Endothelial cell of umbilical vein (primary cell): ENCODE data around the gene DNHD1. TPM values are rescaled to one million over a fixed set of nuclear protein-coding genes. Genes with fewer than 3 reads are reported as not detected.

Experiments used
- BruUV-seq: library from RNA; stranded (reverse); fragments of 400-500 nt; replicated peaks from 2 replicates; lab custom pipeline; 2021; lab: Mats Ljungman, UMichigan
- CTCF ChIA-PET: fragments of 300-600, 350-600 bp; sonication (Branson Sonifier 250); formaldehyde crosslinking; loops from one replicate; lab custom pipeline; 2021; ENCODE audit warnings: antibody characterized with exemption, inconsistent platforms; lab: Charles Lee
- POLR2A ChIA-PET: fragments of 300-600, 350-600 bp; sonication (Branson Sonifier 250); formaldehyde crosslinking; loops from one replicate; lab custom pipeline; 2021; ENCODE audit warnings: antibody characterized with exemption, inconsistent platforms; lab: Charles Lee
- DNase-seq: peaks from one replicate; pipeline ENCODE4 v3.0.0-alpha.2; 2011; ENCODE audit warnings: low read depth, low spot score
- FAIRE-seq: peaks from 2 replicates; lab custom pipeline; 2011; peaks lifted over from hg19 to GRCh38; lab: Jason Lieb, UNC
- H2AFZ ChIP-seq: 2 replicates; pipeline ENCODE4 v1.6.0; 2012; ENCODE audit warnings: low read depth, low read length, control low read depth, inconsistent platforms
- H3K27ac ChIP-seq: 2 replicates; pipeline ENCODE4 v1.5.1; 2011; ENCODE audit warnings: low read depth, mild to moderate bottlenecking, control low read depth, low read length, moderate library complexity; ENCODE audit not compliant: insufficient read depth
- H3K27me3 ChIP-seq, 2 experiments: 2 replicates each; pipeline versions ENCODE4 v1.6.0 to v1.6.1; 2011; ENCODE audit warnings: low read length in 2 of 2, mixed read lengths in 1 of 2; ENCODE audit not compliant: control insufficient read depth in 2 of 2, insufficient read depth in 2 of 2
- H3K36me3 ChIP-seq, 2 experiments: 2 replicates in 1 of 2; 3 replicates in 1 of 2; pipeline ENCODE4 v1.5.1; 2011; ENCODE audit warnings: low read length in 2 of 2, mild to moderate bottlenecking in 1 of 2, moderate library complexity in 1 of 2; ENCODE audit not compliant: control insufficient read depth in 2 of 2, insufficient read depth in 2 of 2; ENCODE audit errors: extremely low read depth in 1 of 2
- H3K4me1 ChIP-seq: 3 replicates; pipeline ENCODE4 v1.5.1; 2011; ENCODE audit warnings: mild to moderate bottlenecking, low read length; ENCODE audit not compliant: control insufficient read depth, insufficient read depth; ENCODE audit errors: extremely low read depth
- H3K4me2 ChIP-seq: 2 replicates; pipeline ENCODE4 v1.6.1; 2011; ENCODE audit warnings: low read length, control low read depth, mixed read lengths; ENCODE audit not compliant: insufficient read depth
- H3K4me3 ChIP-seq, 3 experiments: fragments of 200-600 bp in 1 of 3; sonication (generic), shearing (Covaris generic) in 1 of 3; replicated peaks in 1 of 3; 2 replicates each; pipeline ENCODE4 v1.5.1; 2011 to 2016; ENCODE audit warnings: control low read depth in 3 of 3, low read length in 3 of 3, mild to moderate bottlenecking in 2 of 3, inconsistent platforms in 1 of 3, low read depth in 1 of 3, moderate library complexity in 1 of 3; ENCODE audit not compliant: insufficient read depth in 1 of 3
- H3K79me2 ChIP-seq: 2 replicates; pipeline ENCODE4 v1.6.0; 2012; ENCODE audit warnings: low read length, inconsistent platforms; ENCODE audit not compliant: control insufficient read depth, insufficient read depth
- H3K9ac ChIP-seq: replicated peaks from 2 replicates; pipeline ENCODE3; 2011; ENCODE audit warnings: low read length, control low read depth; ENCODE audit not compliant: insufficient read depth; ENCODE audit errors: extremely low read depth
- H3K9me1 ChIP-seq: replicated peaks from 3 replicates; pipeline ENCODE4 v1.6.0; 2011; ENCODE audit warnings: mild to moderate bottlenecking, low read length; ENCODE audit not compliant: control insufficient read depth, insufficient read depth; ENCODE audit errors: extremely low read depth
- H3K9me3 ChIP-seq: replicated peaks from 2 replicates; pipeline ENCODE4 v1.5.1; 2012; ENCODE audit warnings: low read length, inconsistent platforms; ENCODE audit not compliant: control insufficient read depth, insufficient read depth
- H4K20me1 ChIP-seq: replicated peaks from 2 replicates; pipeline ENCODE3; 2011; ENCODE audit warnings: mild to moderate bottlenecking, low read length; ENCODE audit not compliant: control insufficient read depth, insufficient read depth; ENCODE audit errors: extremely low read depth
- EZH2 ChIP-seq: IDR thresholded peaks from 2 replicates; pipeline ENCODE4 v1.6.1; 2012; ENCODE audit warnings: borderline replicate concordance, low read depth, mild to moderate bottlenecking, moderate library complexity, low read length, inconsistent platforms; ENCODE audit not compliant: severe bottlenecking
- FOS ChIP-seq: IDR thresholded peaks from 2 replicates; pipeline ENCODE4 v1.6.1; 2011; ENCODE audit warnings: mild to moderate bottlenecking, low read length, moderate library complexity, borderline replicate concordance; ENCODE audit not compliant: insufficient read depth
- GATA2 ChIP-seq: IDR thresholded peaks from 2 replicates; pipeline ENCODE4 v1.7.0; 2011; ENCODE audit warnings: low read depth, mild to moderate bottlenecking, moderate library complexity, mixed read lengths, low read length; ENCODE audit not compliant: insufficient read length, insufficient read depth
- JUN ChIP-seq: IDR thresholded peaks from 2 replicates; pipeline ENCODE4 v1.6.1; 2011; ENCODE audit warnings: borderline replicate concordance, low read depth; ENCODE audit not compliant: insufficient read length, insufficient read depth
- MYC ChIP-seq: IDR thresholded peaks from one replicate; pipeline ENCODE4 v1.6.1; 2011; ENCODE audit warnings: mild to moderate bottlenecking, low read depth, low read length
- POLR2A ChIP-seq: IDR thresholded peaks from 2 replicates; pipeline ENCODE4 v1.6.1; 2012; ENCODE audit warnings: low read depth, mild to moderate bottlenecking, control low read depth, low read length
- POLR2AphosphoS5 ChIP-seq: IDR thresholded peaks from 2 replicates; pipeline ENCODE4 v1.6.1; 2012; ENCODE audit warnings: low read depth, mild to moderate bottlenecking, control low read depth, low read length, moderate library complexity; ENCODE audit not compliant: insufficient read depth
- dilution Hi-C: fragments of 300-500 bp; cut with MboI; formaldehyde crosslinking; loops from one replicate; pipeline ENCODE4 v1.15.0; 2019; ENCODE audit warnings: low sequenced_read_pairs; ENCODE audit not compliant: extremely low pct_ligation_motif_present
- intact Hi-C: fragments of 100-400 bp; cut with micrococcal nuclease; formaldehyde crosslinking; loops from one replicate; pipeline ENCODE4 v1.10.0; 2022
- polyA plus RNA-seq, 4 experiments: library from polyadenylated mRNA; depleted of rRNA in 3 of 4; stranded (reverse) in 3 of 4; unstranded in 1 of 4; fragments of >200 nt; gene quantifications; 2 replicates each; pipeline versions ENCODE4 v1.2.1 to v1.2.3, GENCODE V29; 2011 to 2012; ENCODE audit warnings: missing spikeins in 1 of 4
- total RNA-seq: library from RNA; stranded (reverse); gene quantifications from 2 replicates; pipeline ENCODE4 v1.2.3, GENCODE V29; 2021
- TF ChIP-seq, protein P1 (sequence below), 2 donors: IDR thresholded peaks; 1 replicate in 1 of 2; 2 replicates in 1 of 2; pipeline ENCODE4 v1.5.1; 2011; ENCODE audit warnings: low read length in 2 of 2, mild to moderate bottlenecking in 2 of 2, moderate library complexity in 2 of 2, control low read depth in 1 of 2, inconsistent platforms in 1 of 2, low read depth in 1 of 2; ENCODE audit not compliant: insufficient read depth in 1 of 2; ENCODE audit errors: extremely low read depth in 1 of 2
- TF ChIP-seq, protein P2 (sequence below): IDR thresholded peaks from 2 replicates; pipeline ENCODE4 v1.6.1; 2011; ENCODE audit not compliant: insufficient read depth, insufficient read length

DNHD1 gene
- total and polyA plus RNA-seq, 2 donors (not counting 3 experiments of a cell fraction or from before 2014, with no cell fraction given) = 3.7 to 8.6 TPM

GRCh38 chr11:6481924-6482275, 15.2 kb upstream of the DNHD1 start:
- Histone ChIP-seq H3K4me3 (peak overlapping the region; percentile 3 to 65 (median 57)), H3K36me3 (peaks cover 7 to 21% of the 10 kb centered on the region in 2 experiments), H3K4me1 (peaks cover 18% of the 10 kb centered on the region), H4K20me1 (no peaks in the 10 kb centered on the region), H3K4me2 (peak overlapping the region; percentile 77), H3K9me3 (no peaks in the 10 kb centered on the region), H3K27me3 (no peaks in the 10 kb centered on the region), H3K9me1 (no peaks in the 10 kb centered on the region), H3K9ac (peak overlapping the region; percentile 70), H3K27ac (peak overlapping the region; percentile 72), H2AFZ (no peak overlapping the region), H3K79me2 (peaks cover 36% of the 10 kb centered on the region)
- BruUV-seq = no TSS peak
- dilution Hi-C loops (no loop called here), intact Hi-C loops (loop anchor here (1.0 to 2.0 kb wide), 7 partner anchors 9 to 213 kb away; partner anchors contain the start of genes APBB1, MRPL17, SMPD1 and TAF10)
- FAIRE-seq = no peak
- ChIA-PET POLR2A (interaction anchor here (1.3 to 1.6 kb wide), 3 partner anchors 9 to 103 kb away, joined by 4 to 8 read pairs (median 4); no protein-coding TSS in a partner anchor), CTCF (interaction anchor here (0.8 to 2.6 kb wide), 13 partner anchors 8 to 275 kb away, joined by 3 to 28 read pairs (median 5); partner anchors contain the start of gene MRPL17)
- TF ChIP-seq MYC = no peak
- TF ChIP-seq GATA2 = no peak
- TF ChIP-seq POLR2A = no peak
- TF ChIP-seq FOS = no peak
- TF ChIP-seq, protein P1, sequence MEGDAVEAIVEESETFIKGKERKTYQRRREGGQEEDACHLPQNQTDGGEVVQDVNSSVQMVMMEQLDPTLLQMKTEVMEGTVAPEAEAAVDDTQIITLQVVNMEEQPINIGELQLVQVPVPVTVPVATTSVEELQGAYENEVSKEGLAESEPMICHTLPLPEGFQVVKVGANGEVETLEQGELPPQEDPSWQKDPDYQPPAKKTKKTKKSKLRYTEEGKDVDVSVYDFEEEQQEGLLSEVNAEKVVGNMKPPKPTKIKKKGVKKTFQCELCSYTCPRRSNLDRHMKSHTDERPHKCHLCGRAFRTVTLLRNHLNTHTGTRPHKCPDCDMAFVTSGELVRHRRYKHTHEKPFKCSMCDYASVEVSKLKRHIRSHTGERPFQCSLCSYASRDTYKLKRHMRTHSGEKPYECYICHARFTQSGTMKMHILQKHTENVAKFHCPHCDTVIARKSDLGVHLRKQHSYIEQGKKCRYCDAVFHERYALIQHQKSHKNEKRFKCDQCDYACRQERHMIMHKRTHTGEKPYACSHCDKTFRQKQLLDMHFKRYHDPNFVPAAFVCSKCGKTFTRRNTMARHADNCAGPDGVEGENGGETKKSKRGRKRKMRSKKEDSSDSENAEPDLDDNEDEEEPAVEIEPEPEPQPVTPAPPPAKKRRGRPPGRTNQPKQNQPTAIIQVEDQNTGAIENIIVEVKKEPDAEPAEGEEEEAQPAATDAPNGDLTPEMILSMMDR (IDR thresholded peaks at IDR 0.05; ENCODE audit: extremely low read depth in 1 of 2, insufficient read depth in 1 of 2, low read depth in 1 of 2, low read length in 2 of 2) = no peak
- TF ChIP-seq EZH2 = no peak
- TF ChIP-seq JUN = no peak
- TF ChIP-seq, protein P2, sequence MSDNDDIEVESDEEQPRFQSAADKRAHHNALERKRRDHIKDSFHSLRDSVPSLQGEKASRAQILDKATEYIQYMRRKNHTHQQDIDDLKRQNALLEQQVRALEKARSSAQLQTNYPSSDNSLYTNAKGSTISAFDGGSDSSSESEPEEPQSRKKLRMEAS = no peak
- TF ChIP-seq POLR2AphosphoS5 = no peak
- no peak for DNase-seq
